GM18505 (cell line): ENCODE data around the gene PRRT4.

ENCODE experiments used
- ATAC-seq: cut with Tn5 transposase; IDR thresholded peaks from one replicate; pipeline ENCODE4 v1.9.1; 2021; ENCODE audit not compliant: unreplicated experiment
- POLR2A ChIP-seq: IDR thresholded peaks from 4 replicates; pipeline ENCODE4 v1.6.1; 2011; ENCODE audit warnings: borderline replicate concordance; ENCODE audit not compliant: insufficient read depth, insufficient read length; ENCODE audit errors: extremely low read depth

PRRT4 gene

DNA sequence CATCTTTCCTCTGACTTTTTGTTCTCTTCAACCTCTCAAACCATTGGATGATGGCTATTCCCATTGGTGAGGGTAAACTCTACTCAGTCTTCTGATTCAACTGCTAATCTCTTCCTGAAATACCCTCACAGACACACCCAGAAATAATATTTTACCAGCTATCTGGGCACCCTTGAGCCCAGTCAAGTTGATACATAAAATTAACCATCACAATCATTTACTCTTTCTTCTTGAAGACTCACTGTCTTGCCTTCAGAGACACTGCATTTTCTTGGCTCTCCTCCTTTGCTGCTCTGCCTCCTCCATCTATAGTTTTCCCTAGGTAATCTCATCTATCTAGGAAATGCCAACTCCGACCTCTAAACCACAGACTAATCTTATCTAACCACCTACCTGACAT lies 12.6 kb upstream of the PRRT4 start:
- no peak for TF ChIP-seq POLR2A
- no peak for ATAC-seq

DNA sequence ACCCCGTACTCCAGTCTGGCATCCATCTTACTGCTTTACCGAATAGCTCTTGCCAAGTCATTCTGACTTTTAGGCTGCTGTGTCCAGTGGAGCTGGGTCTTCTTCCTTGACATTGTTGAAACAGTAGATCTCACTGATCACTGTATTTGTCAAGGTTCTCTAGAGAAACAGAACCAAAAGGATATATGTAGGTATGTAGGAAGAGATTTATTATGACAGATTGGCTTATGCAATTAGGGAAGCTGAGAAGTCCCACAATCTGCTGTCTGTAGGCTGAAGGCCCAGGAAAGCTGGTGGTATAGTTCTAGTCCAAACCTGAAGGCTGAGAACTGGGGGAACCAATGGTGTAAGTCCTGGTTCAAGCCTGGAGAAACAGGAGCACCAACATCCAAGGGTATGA lies 12.1 kb upstream of the PRRT4 start:
- TF ChIP-seq POLR2A, result no peak
- ATAC-seq, result no peak

DNA sequence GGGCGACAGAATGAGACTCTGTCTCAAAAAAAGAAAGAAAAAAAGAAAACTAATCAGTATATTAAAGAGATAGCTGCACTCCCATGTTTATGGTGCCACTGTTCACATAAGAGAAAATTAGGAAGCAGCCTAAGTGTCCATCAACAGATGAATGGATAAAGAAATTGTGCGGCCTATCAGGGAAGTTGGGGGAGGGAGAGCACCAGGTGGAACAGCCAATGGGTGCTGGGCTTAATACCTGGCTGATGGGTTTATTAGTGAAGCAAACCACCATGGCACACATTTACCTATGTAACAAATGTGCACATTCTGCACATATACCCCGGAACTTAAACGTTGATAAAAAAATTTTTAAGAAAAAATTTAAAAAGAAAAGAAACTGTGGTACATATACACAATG lies 9.0 kb upstream of the PRRT4 start:
- no peak for ATAC-seq
- TF ChIP-seq POLR2A, result no peak

DNA sequence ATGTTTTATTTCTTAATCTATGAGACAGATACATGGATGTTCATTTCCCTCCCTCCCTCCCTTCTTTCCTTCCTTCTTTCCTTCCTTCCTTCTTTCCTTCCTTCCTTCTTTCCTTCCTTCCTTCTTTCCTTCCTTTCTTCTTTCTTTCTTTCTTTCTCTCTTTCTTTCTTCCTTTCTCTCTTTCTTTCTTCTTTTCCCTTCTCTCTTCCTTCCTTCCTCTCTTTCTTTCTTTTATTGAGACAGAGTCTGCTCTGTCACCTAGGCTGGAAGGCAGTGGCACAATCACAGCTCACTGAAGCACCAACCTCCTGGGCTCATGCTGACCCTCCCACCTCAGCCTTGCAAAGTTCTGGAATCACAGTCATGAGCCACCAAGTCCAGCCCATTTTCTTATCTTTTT lies 5.5 kb upstream of the PRRT4 start:
- no peak for ATAC-seq
- no peak for TF ChIP-seq POLR2A

DNA sequence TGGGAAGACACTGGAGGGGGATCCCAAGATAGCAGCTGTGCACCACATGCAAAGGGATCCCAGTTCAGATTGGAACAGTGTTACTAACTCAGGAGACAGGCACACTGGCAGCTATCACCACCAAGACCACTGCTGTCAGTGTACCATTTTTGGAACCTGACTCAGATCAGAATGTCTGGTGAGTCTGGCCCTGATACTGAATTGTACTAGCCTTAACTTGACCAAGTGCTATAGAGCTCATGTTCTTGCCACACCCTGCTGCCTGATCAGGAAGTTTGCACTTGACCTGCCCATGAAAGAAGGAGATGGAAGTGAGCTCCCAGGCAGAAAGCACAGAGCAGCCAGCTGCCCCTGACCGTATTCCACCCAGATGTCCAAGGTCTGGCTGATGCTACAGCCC lies 4.8 kb upstream of the PRRT4 start:
- no peak for ATAC-seq
- TF ChIP-seq POLR2A, result no peak

DNA sequence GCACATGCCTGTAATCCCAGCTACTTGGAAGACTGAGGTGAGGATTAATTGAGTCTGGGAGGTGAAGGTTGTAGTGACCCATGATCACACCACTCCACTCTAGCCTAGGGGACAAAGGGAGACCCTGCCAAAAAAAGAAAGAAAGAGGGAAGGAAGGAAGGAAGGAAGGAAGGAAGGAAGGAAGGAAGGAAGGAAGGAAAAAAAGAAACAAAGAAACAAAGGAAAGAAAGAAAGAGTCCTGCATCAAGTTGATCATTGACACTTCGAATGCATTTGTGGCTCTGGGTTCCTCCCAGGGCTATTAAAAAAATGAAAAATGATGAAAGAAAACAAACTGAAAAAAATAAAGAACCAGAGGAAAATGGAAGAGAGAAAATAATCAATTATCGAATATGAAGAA lies 3.9 kb upstream of the PRRT4 start:
- TF ChIP-seq POLR2A, result no peak
- no peak for ATAC-seq

DNA sequence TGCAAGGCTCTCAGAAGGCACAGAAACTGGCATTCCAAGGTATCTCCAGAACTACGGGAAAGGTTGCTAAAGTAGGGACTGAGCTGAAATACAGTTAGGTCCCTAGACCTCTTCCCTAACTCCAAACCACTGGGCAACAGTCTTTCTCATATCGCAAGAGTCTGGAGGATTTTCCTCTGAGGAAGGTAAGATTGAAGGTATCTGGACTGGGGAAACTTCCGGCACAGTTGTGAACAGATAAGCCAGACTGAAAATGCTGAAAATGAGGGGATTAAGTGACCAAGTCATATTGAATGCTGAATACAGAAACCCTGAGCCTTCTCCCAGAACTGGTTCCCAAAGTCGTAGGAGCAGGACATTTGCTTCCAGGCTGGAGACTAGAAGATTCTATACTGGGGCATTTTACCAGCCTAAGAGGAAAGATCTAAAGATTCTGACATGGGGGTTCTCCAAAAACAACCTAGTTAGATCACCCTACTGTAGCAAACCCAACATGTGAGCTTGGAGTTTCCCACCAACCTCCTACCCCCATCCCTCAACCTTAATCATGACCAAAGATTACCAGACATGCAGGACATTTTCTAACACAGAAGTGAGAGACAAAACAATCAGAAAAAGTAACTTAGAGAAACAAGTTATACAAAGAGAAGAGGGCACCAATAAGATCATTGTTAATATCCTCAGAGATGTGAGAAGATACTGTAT lies 2.8 kb upstream of the PRRT4 start:
- no peak for TF ChIP-seq POLR2A
- no peak for ATAC-seq

DNA sequence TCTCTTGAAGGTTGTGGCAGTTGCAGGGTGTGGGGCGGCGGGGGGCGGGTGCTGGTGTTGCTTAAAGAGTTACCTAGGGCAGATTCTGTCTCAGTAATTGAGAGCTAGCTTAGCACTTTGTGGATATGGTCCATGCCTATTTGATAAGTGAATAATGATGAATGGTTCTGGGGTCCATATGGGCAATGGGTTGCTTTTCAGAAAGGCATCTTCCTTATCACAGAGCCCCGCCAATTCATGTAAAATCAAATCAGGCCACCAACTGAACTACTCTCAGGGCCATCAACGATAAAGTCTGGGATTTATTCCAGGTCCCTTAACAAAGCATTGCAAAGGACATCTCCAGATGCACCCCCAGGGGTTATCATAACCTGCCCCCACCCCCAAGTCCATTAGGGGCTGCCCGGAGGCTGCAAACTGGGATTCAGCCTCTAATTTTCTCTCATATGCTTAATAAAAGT lies 1.8 kb upstream of the PRRT4 start:
- no peak for TF ChIP-seq POLR2A
- no peak for ATAC-seq

DNA sequence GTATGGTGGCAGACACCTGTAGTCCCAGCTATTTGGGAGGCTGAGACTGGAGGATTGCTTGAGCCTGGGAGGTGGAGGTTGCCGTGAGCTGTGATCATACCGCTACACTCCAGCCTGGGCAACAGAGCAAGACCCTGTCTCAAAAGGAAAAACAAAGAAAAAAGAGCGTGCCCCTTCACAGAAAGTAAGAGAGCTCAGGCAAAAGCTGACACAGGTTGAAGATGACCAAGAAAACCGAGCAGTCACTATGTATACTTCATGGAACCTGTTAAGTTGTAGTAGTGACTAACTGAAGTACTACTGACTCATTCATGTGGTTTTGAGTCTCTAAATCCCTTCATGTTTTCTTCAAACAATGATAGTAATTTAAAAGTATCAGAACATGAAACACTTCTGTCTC lies 1.2 kb upstream of the PRRT4 start:
- no peak for ATAC-seq
- TF ChIP-seq POLR2A, result no peak

DNA sequence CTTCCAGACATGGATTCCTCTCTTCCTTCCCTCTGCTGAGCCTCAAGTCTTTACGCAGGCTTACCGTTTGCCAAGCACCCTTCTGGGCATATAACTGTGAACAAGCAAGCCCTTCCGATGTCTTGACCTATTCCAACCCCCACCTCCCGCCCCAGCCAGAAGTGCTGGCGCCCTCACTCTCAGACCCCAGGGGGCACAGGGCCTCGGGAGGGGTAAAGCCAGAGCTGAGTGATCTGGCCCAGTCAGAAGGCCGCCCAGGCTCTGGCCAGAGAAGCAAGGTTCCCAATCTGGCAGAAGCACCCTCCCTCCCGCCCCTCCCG lies 1.2 kb downstream of the PRRT4 start:
- ATAC-seq, result no peak
- TF ChIP-seq POLR2A, result no peak

DNA sequence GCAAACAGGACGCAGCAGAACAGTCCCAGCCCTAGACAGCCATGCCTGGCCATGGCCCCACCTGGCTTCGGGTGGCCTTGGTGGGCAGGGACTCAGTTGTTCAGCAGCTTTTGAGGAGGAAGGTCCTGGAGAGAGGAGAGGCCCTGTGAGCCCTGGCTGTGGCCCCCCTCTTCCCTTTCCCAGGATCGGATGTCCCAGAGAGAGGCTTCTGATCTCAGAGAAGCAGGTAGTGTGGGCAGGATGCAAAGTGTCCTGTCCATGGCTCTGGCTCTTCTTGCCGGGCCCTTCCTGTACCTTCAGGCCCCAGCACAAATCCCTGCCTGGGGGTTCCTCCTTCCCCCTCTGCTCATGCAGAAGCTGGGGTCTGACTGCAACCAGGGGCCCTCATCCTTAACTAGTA lies 1.6 kb downstream of the PRRT4 start:
- ATAC-seq, result no peak
- TF ChIP-seq POLR2A, result no peak

DNA sequence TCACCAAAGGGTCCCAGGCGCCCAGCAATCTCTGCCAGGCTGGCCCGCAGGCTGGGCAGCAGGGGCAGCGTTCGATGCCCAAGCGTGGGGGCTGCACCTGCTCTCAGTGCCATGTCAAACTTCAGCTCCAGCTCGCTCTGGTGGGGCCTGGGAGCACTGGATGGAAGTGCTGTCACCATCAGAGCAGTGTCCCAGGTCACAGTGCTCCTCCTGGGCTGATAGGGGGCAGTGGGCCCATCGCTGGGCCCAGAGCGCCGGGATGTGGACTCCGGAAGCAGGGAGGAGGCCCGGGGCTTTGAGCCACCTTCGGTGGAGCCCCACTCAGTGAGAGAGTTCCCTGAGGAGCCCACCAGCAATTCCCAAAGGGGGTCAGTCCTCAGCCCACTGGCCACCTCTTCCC lies 2.2 kb downstream of the PRRT4 start:
- no peak for ATAC-seq
- no peak for TF ChIP-seq POLR2A

DNA sequence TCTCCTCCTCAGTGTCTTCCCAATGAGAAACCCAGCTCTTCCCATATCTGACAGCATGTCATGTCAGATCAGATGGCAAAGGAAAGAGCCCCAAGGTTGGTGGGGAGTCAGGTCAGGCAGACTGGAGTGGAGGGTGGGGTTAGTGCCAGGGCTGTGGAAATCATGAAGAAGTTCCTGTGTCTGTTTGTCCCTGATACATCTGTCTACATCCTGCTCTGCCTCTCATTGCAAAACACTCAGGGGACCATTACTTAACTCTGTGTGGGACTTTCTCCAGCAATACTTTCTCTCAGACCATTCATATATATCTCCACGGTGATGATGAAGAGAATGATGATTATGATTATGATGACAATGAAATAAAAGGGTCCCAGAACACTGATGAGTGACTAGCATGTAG lies 3.3 kb downstream of the PRRT4 start:
- no peak for ATAC-seq
- TF ChIP-seq POLR2A, result no peak

DNA sequence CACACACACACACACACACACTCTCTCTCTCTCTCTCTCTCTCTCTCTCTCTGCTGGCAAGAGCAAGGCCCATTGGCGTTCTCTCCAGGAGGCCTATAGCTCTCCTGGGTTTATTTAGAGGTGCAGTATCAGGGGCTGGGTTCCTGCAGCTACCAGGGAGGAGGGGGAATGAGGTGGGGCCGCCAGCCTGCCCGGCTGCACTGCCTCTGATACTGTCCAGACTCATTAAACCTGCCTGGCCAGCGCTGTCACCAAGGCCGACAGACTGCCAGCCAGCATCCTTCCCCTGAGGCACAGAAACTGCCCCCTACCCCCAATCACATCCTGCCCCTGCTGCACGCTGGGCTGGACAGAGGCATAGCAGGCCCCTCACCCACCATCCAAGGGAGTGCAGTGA lies 4.3 kb downstream of the PRRT4 start:
- no peak for TF ChIP-seq POLR2A
- no peak for ATAC-seq
